A673 (cell line): Measurements from ENCODE around the gene TMEM26. TPM values are rescaled to one million over a fixed set of nuclear protein-coding genes. Genes with fewer than 3 reads are reported as not detected.

Source experiments
- BruUV-seq: library from RNA; stranded (reverse); fragments of 400-500 nt; replicated peaks from 2 replicates; lab custom pipeline; 2021; lab: Mats Ljungman, UMichigan
- CTCF ChIA-PET: fragments of 300-600 bp; sonication (Branson Sonifier 250); formaldehyde crosslinking; loops from one replicate; lab custom pipeline; 2022; ENCODE audit warnings: antibody characterized with exemption; lab: Charles Lee
- POLR2A ChIA-PET: fragments of 300-600 bp; sonication (Branson Sonifier 250); formaldehyde crosslinking; loops from one replicate; lab custom pipeline; 2022; ENCODE audit warnings: antibody characterized with exemption; ENCODE audit not compliant: low non-redundant PET; lab: Charles Lee
- DNase-seq: peaks from one replicate; pipeline ENCODE4 v3.0.0-alpha.2; 2015; ENCODE audit warnings: low spot score
- H3K27ac ChIP-seq: fragments of 200-600 bp; sonication (generic); 2 replicates; pipeline ENCODE4 v1.5.1; 2016; ENCODE audit warnings: mixed run types, low read depth, mild to moderate bottlenecking, mixed read lengths, antibody characterized with exemption, low read length; ENCODE audit not compliant: poor library complexity, severe bottlenecking
- H3K27me3 ChIP-seq: fragments of 200-600 bp; sonication (generic); replicated peaks from 2 replicates; pipeline ENCODE4 v1.6.1; 2017; ENCODE audit warnings: mixed run types, low read depth, mild to moderate bottlenecking, mixed read lengths, antibody characterized with exemption, low read length; ENCODE audit not compliant: insufficient read depth, poor library complexity
- H3K36me3 ChIP-seq: fragments of 200-600 bp; sonication (generic); 2 replicates; pipeline ENCODE4 v1.6.1; 2016; ENCODE audit warnings: mixed run types, mild to moderate bottlenecking, mixed read lengths, antibody characterized with exemption, low read length; ENCODE audit not compliant: insufficient read depth, poor library complexity, severe bottlenecking
- H3K4me1 ChIP-seq: fragments of 200-600 bp; sonication (generic); 2 replicates; pipeline ENCODE4 v1.6.1; 2017; ENCODE audit warnings: mixed run types, mild to moderate bottlenecking, mixed read lengths, antibody characterized with exemption, low read length; ENCODE audit not compliant: insufficient read depth, poor library complexity, severe bottlenecking
- H3K4me3 ChIP-seq: fragments of 200-600 bp; sonication (generic); 2 replicates; pipeline ENCODE4 v1.5.1; 2016; ENCODE audit warnings: low read depth, mixed run types, mild to moderate bottlenecking, mixed read lengths, low read length; ENCODE audit not compliant: poor library complexity, severe bottlenecking
- H3K9me3 ChIP-seq: fragments of 200-600 bp; sonication (generic); 2 replicates; pipeline ENCODE4 v1.6.1; 2016; ENCODE audit warnings: mixed run types, low read depth, mild to moderate bottlenecking, mixed read lengths, antibody characterized with exemption, low read length; ENCODE audit not compliant: poor library complexity, severe bottlenecking
- CTCF ChIP-seq: fragments of 300-800, 200-600 bp; sonication (generic); conservative IDR thresholded peaks from 2 replicates; pipeline ENCODE4 v1.5.1; 2017; ENCODE audit warnings: low read depth, mild to moderate bottlenecking, antibody characterized with exemption, low read length, moderate library complexity, mixed read lengths
- EZH2 ChIP-seq: fragments of 200-600 bp; sonication (generic); IDR thresholded peaks from 2 replicates; pipeline ENCODE4 v1.6.1; 2017; ENCODE audit warnings: borderline replicate concordance, low read depth, mild to moderate bottlenecking, mixed read lengths, antibody characterized with exemption, low read length; ENCODE audit not compliant: poor library complexity, severe bottlenecking
- intact Hi-C: fragments of 100-400 bp; cut with micrococcal nuclease; formaldehyde crosslinking; loops from one replicate; pipeline ENCODE4 v1.10.0; 2022; ENCODE audit not compliant: unreplicated experiment
- total RNA-seq: library from RNA; stranded (reverse); gene quantifications from 2 replicates; pipeline ENCODE4 v1.2.3, GENCODE V29; 2021

The TMEM26 gene
- total RNA-seq, 1 experiment from 2014 or later: not detected

- POLR2A ChIA-PET: no interaction called here
- H3K27ac ChIP-seq: no peak overlapping the region
- CTCF ChIA-PET: no interaction called here
- no peaks in the 10 kb centered on the region for H3K9me3 ChIP-seq
- no peak for DNase-seq
- H3K4me1 ChIP-seq: no peaks in the 10 kb centered on the region
- H3K4me3 ChIP-seq: no peak overlapping the region
- TF ChIP-seq EZH2: no peak
- TF ChIP-seq CTCF: no peak
- no TSS peak for BruUV-seq
- no peaks in the 10 kb centered on the region for H3K36me3 ChIP-seq
- H3K27me3 ChIP-seq: no peaks in the 10 kb centered on the region
- intact Hi-C loops: no loop called here
These were observed 93.7 kb downstream of the TMEM26 start for GRCh38 chr10:61359452-61359851.

GRCh38 chr10:61357687-61358086, 95.5 kb downstream of the TMEM26 start:
- Histone ChIP-seq H3K36me3 (no peaks in the 10 kb centered on the region), H3K27me3 (no peaks in the 10 kb centered on the region), H3K9me3 (no peaks in the 10 kb centered on the region), H3K4me1 (no peaks in the 10 kb centered on the region), H3K27ac (no peak overlapping the region), H3K4me3 (no peak overlapping the region)
- no peak for DNase-seq
- ChIA-PET CTCF (no interaction called here), POLR2A (no interaction called here)
- TF ChIP-seq EZH2 (no peak), CTCF (no peak)
- BruUV-seq: no TSS peak
- intact Hi-C loops: no loop called here

Other genes with a start within 250 kb of the TMEM26 start
- gene CABCOCO1, start 209.5 kb upstream of the TMEM26 start, total RNA-seq: 0.28 TPM in 1 of 2 replicates, not detected in the other